Esophagus squamous epithelium (tissue), 5 donors: ENCODE results near the gene RIIAD1. TPM values are rescaled to one million over a fixed set of nuclear protein-coding genes. Genes with fewer than 3 reads are reported as not detected.
"Not testable (repeated sequence)": the region's sequence is repeated elsewhere in the genome, so short reads cannot be mapped to it uniquely, and the experiment has no call there.

ENCODE experiments used
- DNase-seq: peaks from one replicate; lab custom pipeline; 2025; lab: John Stamatoyannopoulos, UW
- H3K27ac ChIP-seq, 4 donors: fragments of 200-600 bp; sonication (generic); one replicate each; pipeline ENCODE4 v1.5.1; 2016 to 2019; ENCODE audit warnings: mild to moderate bottlenecking in 1 of 4
- H3K27me3 ChIP-seq, 4 donors: fragments of 200-600 bp; sonication (generic); 1 replicate in 3 of 4; 2 replicates in 1 of 4; pipeline versions ENCODE4 v1.5.1 to v1.6.0; 2017 to 2021; ENCODE audit warnings: antibody characterized with exemption in 1 of 4
- H3K36me3 ChIP-seq, 3 donors: fragments of 200-600 bp; sonication (generic); one replicate each; pipeline ENCODE4 v1.5.1; 2016 to 2019
- H3K4me1 ChIP-seq, 3 donors: fragments of 200-600 bp; sonication (generic); one replicate each; pipeline ENCODE4 v1.5.1; 2017 to 2019
- H3K4me3 ChIP-seq, 4 donors: fragments of 200-600 bp; sonication (generic); 1 replicate in 3 of 4; 2 replicates in 1 of 4; pipeline ENCODE4 v1.5.1; 2016 to 2019; ENCODE audit warnings: mild to moderate bottlenecking in 2 of 4, moderate library complexity in 1 of 4
- H3K9me3 ChIP-seq, 3 donors: fragments of 200-600 bp; sonication (generic); one replicate each; pipeline ENCODE4 v1.5.1; 2016 to 2019
- POLR2A ChIP-seq, 4 donors: fragments of 450-650 bp; IDR thresholded peaks; one replicate each; pipeline ENCODE4 v1.6.1; 2017; ENCODE audit warnings: antibody characterized with exemption in 4 of 4, mild to moderate bottlenecking in 4 of 4, moderate library complexity in 3 of 4
- whole genome bisulfite sequencing, 2 donors: methylation state at CpG; one replicate each; pipeline ENCODE4 v1.1.5; 2018; 5-methylcytosine and 5-hydroxymethylcytosine counted together
- intact Hi-C: fragments of 100-400 bp; cut with DNase I; formaldehyde crosslinking; loops from one replicate; pipeline ENCODE4 v1.15.0; 2022
- total RNA-seq, 4 donors: library from RNA; depleted of rRNA; stranded (reverse); fragments of >200 nt; gene quantifications; one replicate each; pipeline ENCODE4 v1.1.0, GENCODE V29; 2016
- TF ChIP-seq, protein P1 (sequence below), 6 experiments: fragments of 450-650 bp in 4 of 6; fragments of 200-600 bp in 2 of 6; sonication (generic) in 2 of 6; IDR thresholded peaks; one replicate each; pipeline ENCODE4 v1.5.1; 2016 to 2019; ENCODE audit warnings: antibody characterized with exemption in 6 of 6, mild to moderate bottlenecking in 4 of 6, moderate library complexity in 4 of 6
- donor health status: DM: yes; HTN: yes; CAD: no.

Gene RIIAD1
- total RNA-seq, 4 donors from 2014 or later = not detected

DNA sequence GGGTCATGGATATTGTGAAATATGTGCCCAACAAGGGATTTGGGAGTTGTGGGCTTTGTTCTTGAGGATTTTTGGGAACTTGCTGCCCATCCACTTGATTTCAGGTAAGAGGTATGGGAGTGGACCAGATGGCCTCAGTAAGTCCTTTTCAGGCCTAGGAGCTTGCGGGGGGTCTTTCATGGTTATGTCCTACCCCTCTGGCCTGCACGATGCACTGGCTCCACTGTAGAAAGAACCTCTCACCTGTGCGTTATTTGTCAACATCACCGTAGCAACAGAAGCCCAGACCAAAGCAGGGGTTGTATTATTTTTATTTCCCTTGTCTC lies 8.6 kb downstream of the RIIAD1 start:
- 72 to 78% methylated on average over 4 of the region's 4 CpGs for WGBS, 2 donors
- H3K27ac ChIP-seq = no peak overlapping the region
- peaks cover 0 to 5% (median 0%) of the 10 kb centered on the region in 3 donors for H3K4me1 ChIP-seq
- H3K27me3 ChIP-seq = peaks cover 0 to 29% (median 0%) of the 10 kb centered on the region in 4 donors
- no peaks in the 10 kb centered on the region for H3K9me3 ChIP-seq
- intact Hi-C loops = loop anchor here (5.0 to 10.0 kb wide), 3 partner anchors 138 to 285 kb away; no protein-coding TSS in a partner anchor
- no peaks in the 10 kb centered on the region for H3K36me3 ChIP-seq
- no peak for DNase-seq
- TF ChIP-seq, protein P1, sequence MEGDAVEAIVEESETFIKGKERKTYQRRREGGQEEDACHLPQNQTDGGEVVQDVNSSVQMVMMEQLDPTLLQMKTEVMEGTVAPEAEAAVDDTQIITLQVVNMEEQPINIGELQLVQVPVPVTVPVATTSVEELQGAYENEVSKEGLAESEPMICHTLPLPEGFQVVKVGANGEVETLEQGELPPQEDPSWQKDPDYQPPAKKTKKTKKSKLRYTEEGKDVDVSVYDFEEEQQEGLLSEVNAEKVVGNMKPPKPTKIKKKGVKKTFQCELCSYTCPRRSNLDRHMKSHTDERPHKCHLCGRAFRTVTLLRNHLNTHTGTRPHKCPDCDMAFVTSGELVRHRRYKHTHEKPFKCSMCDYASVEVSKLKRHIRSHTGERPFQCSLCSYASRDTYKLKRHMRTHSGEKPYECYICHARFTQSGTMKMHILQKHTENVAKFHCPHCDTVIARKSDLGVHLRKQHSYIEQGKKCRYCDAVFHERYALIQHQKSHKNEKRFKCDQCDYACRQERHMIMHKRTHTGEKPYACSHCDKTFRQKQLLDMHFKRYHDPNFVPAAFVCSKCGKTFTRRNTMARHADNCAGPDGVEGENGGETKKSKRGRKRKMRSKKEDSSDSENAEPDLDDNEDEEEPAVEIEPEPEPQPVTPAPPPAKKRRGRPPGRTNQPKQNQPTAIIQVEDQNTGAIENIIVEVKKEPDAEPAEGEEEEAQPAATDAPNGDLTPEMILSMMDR (IDR thresholded peaks at IDR 0.05) = no peak
- no peak for TF ChIP-seq POLR2A (IDR thresholded peaks at IDR 0.05)
- H3K4me3 ChIP-seq = no peak overlapping the region

- H3K4me3 ChIP-seq = no peak overlapping the region
- no peaks in the 10 kb centered on the region for H3K36me3 ChIP-seq
- H3K4me1 ChIP-seq = peaks cover 0 to 6% (median 0%) of the 10 kb centered on the region in 3 donors
- peaks cover 0 to 10% (median 9%) of the 10 kb centered on the region in 3 donors for H3K9me3 ChIP-seq
- intact Hi-C loops = loop anchor here (5.0 to 10.0 kb wide), 3 partner anchors 141 to 288 kb away; no protein-coding TSS in a partner anchor
- TF ChIP-seq, protein P1 (IDR thresholded peaks at IDR 0.05) = no peak
- H3K27ac ChIP-seq = no peak overlapping the region
- peaks cover 0 to 13% (median 0%) of the 10 kb centered on the region in 4 donors for H3K27me3 ChIP-seq
- 65 to 79% methylated on average over 2 to 3 of the region's 3 CpGs for WGBS, 2 donors
- no peak for DNase-seq
Measured at GRCh38 chr1:151733126-151733525, 11.8 kb downstream of the RIIAD1 start.

DNA sequence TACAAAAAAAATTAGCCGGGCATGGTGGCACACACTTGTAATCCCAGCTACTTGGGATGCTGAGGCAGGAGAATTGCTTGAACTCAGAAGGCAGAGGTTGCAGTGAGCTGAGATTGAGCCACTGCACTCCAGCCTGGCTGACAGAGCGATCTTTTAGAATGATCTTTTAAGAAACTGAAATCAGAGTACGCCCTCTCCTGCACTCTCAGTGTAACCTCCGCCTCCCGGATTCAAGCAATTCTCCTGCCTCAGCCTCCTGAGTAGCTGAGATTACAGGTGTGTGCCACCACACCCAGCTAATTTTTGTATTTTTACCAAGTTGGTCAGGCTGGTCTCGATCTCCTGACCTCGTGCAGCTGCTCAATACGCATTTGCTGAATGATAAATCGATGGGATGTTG lies 12.7 kb downstream of the RIIAD1 start:
- not testable (repeated sequence) for H3K36me3 ChIP-seq, DNase-seq, H3K4me3 ChIP-seq, H3K4me1 ChIP-seq, H3K27me3 ChIP-seq, H3K27ac ChIP-seq
- intact Hi-C loops = loop anchor here (5.0 to 10.0 kb wide), 3 partner anchors 142 to 289 kb away; no protein-coding TSS in a partner anchor
- WGBS, 2 donors = 87 to 91% methylated on average over 7 to 9 of the region's 9 CpGs
- H3K9me3 ChIP-seq = peaks cover 0 to 10% (median 9%) of the 10 kb centered on the region in 3 donors

DNA sequence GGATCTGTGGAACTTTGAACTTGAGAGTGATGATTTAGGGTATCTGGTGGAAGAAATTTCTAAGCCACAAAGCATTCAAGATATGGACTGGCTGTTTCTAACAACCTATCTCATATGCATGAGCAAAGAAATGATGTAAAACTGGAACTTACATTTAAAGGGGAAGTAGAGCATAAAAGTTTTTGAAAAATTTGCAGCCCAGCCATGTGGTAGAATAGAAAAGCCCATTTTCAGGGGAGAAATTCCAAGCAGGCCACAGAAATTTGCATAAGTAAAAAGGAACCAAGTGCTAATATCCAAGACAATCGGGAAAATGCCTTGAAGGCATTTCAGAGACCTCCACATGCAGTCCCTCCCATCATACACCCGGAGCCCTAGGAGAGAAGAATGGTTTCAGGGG lies 15.7 kb downstream of the RIIAD1 start:
- WGBS, 2 donors = 67 to 92% methylated on average over 2 of the region's 2 CpGs
- no peak for DNase-seq

DNA sequence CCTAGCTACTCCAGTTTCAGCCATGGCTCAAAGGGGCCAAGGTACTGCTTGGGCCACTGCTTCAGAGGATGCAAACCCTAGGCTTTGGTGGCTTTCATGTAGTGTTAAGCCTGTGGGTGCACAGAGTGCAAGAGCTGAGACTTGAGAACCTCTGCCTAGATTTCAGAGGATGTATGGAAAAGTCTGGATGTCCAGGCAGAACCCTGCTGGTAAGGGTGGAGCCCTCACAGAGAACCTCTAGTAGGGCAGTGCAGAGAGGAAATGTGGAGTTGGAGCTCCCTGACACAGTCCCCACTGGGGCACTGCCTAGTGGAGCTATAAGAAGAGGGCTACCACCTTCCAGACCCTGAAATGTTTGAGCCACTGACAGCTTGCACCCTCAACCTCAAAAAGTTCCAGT lies 16.2 kb downstream of the RIIAD1 start:
- no peak overlapping the region for H3K27ac ChIP-seq
- DNase-seq = no peak
- no peak overlapping the region for H3K4me3 ChIP-seq
- intact Hi-C loops = loop anchor here (10.0 kb wide), 2 partner anchors 203 to 293 kb away; no protein-coding TSS in a partner anchor
- H3K27me3 ChIP-seq = no peaks in the 10 kb centered on the region
- H3K36me3 ChIP-seq = no peaks in the 10 kb centered on the region
- H3K4me1 ChIP-seq = peaks cover 0 to 26% (median 0%) of the 10 kb centered on the region in 3 donors
- no peak for TF ChIP-seq POLR2A (IDR thresholded peaks at IDR 0.05)
- TF ChIP-seq, protein P1 (IDR thresholded peaks at IDR 0.05) = no peak
- H3K9me3 ChIP-seq = peaks cover 0 to 10% (median 9%) of the 10 kb centered on the region in 3 donors

More for the DNA sequence above, 15.7 kb downstream of the RIIAD1 start:
- TF ChIP-seq, protein P1 (IDR thresholded peaks at IDR 0.05) = no peak
- no peak for TF ChIP-seq POLR2A (IDR thresholded peaks at IDR 0.05)
- Histone ChIP-seq H3K36me3 (no peaks in the 10 kb centered on the region), H3K4me1 (peaks cover 0 to 26% (median 0%) of the 10 kb centered on the region in 3 donors), H3K4me3 (no peak overlapping the region), H3K27me3 (no peaks in the 10 kb centered on the region), H3K27ac (no peak overlapping the region), H3K9me3 (peaks cover 0 to 10% (median 9%) of the 10 kb centered on the region in 3 donors)
- intact Hi-C loops = loop anchor here (10.0 kb wide), 2 partner anchors 202 to 292 kb away; no protein-coding TSS in a partner anchor
